Endothelial cell of umbilical vein (primary cell): ENCODE data around the gene KRTAP5-1. TPM values are rescaled to one million over a fixed set of nuclear protein-coding genes. Genes with fewer than 3 reads are reported as not detected.
A peak's percentile ranks its signal among the peaks of the same experiment; 100 is the strongest.

ENCODE experiments used
- BruUV-seq: library from RNA; stranded (reverse); fragments of 400-500 nt; replicated peaks from 2 replicates; lab custom pipeline; 2021; lab: Mats Ljungman, UMichigan
- CTCF ChIA-PET: fragments of 300-600, 350-600 bp; sonication (Branson Sonifier 250); formaldehyde crosslinking; loops from one replicate; lab custom pipeline; 2021; ENCODE audit warnings: antibody characterized with exemption, inconsistent platforms; lab: Charles Lee
- POLR2A ChIA-PET: fragments of 300-600, 350-600 bp; sonication (Branson Sonifier 250); formaldehyde crosslinking; loops from one replicate; lab custom pipeline; 2021; ENCODE audit warnings: antibody characterized with exemption, inconsistent platforms; lab: Charles Lee
- DNase-seq: peaks from one replicate; pipeline ENCODE4 v3.0.0-alpha.2; 2011; ENCODE audit warnings: low read depth, low spot score
- FAIRE-seq: peaks from 2 replicates; lab custom pipeline; 2011; peaks lifted over from hg19 to GRCh38; lab: Jason Lieb, UNC
- H2AFZ ChIP-seq: 2 replicates; pipeline ENCODE4 v1.6.0; 2012; ENCODE audit warnings: low read depth, low read length, control low read depth, inconsistent platforms
- H3K27ac ChIP-seq: 2 replicates; pipeline ENCODE4 v1.5.1; 2011; ENCODE audit warnings: low read depth, mild to moderate bottlenecking, control low read depth, low read length, moderate library complexity; ENCODE audit not compliant: insufficient read depth
- H3K27me3 ChIP-seq, 2 experiments: 2 replicates each; pipeline versions ENCODE4 v1.6.0 to v1.6.1; 2011; ENCODE audit warnings: low read length in 2 of 2, mixed read lengths in 1 of 2; ENCODE audit not compliant: control insufficient read depth in 2 of 2, insufficient read depth in 2 of 2
- H3K36me3 ChIP-seq, 2 experiments: 2 replicates in 1 of 2; 3 replicates in 1 of 2; pipeline ENCODE4 v1.5.1; 2011; ENCODE audit warnings: low read length in 2 of 2, mild to moderate bottlenecking in 1 of 2, moderate library complexity in 1 of 2; ENCODE audit not compliant: control insufficient read depth in 2 of 2, insufficient read depth in 2 of 2; ENCODE audit errors: extremely low read depth in 1 of 2
- H3K4me1 ChIP-seq: 3 replicates; pipeline ENCODE4 v1.5.1; 2011; ENCODE audit warnings: mild to moderate bottlenecking, low read length; ENCODE audit not compliant: control insufficient read depth, insufficient read depth; ENCODE audit errors: extremely low read depth
- H3K4me2 ChIP-seq: 2 replicates; pipeline ENCODE4 v1.6.1; 2011; ENCODE audit warnings: low read length, control low read depth, mixed read lengths; ENCODE audit not compliant: insufficient read depth
- H3K4me3 ChIP-seq, 3 experiments: fragments of 200-600 bp in 1 of 3; sonication (generic), shearing (Covaris generic) in 1 of 3; replicated peaks in 1 of 3; 2 replicates each; pipeline ENCODE4 v1.5.1; 2011 to 2016; ENCODE audit warnings: control low read depth in 3 of 3, low read length in 3 of 3, mild to moderate bottlenecking in 2 of 3, inconsistent platforms in 1 of 3, low read depth in 1 of 3, moderate library complexity in 1 of 3; ENCODE audit not compliant: insufficient read depth in 1 of 3
- H3K79me2 ChIP-seq: 2 replicates; pipeline ENCODE4 v1.6.0; 2012; ENCODE audit warnings: low read length, inconsistent platforms; ENCODE audit not compliant: control insufficient read depth, insufficient read depth
- H3K9ac ChIP-seq: replicated peaks from 2 replicates; pipeline ENCODE3; 2011; ENCODE audit warnings: low read length, control low read depth; ENCODE audit not compliant: insufficient read depth; ENCODE audit errors: extremely low read depth
- H3K9me1 ChIP-seq: replicated peaks from 3 replicates; pipeline ENCODE4 v1.6.0; 2011; ENCODE audit warnings: mild to moderate bottlenecking, low read length; ENCODE audit not compliant: control insufficient read depth, insufficient read depth; ENCODE audit errors: extremely low read depth
- H3K9me3 ChIP-seq: replicated peaks from 2 replicates; pipeline ENCODE4 v1.5.1; 2012; ENCODE audit warnings: low read length, inconsistent platforms; ENCODE audit not compliant: control insufficient read depth, insufficient read depth
- H4K20me1 ChIP-seq: replicated peaks from 2 replicates; pipeline ENCODE3; 2011; ENCODE audit warnings: mild to moderate bottlenecking, low read length; ENCODE audit not compliant: control insufficient read depth, insufficient read depth; ENCODE audit errors: extremely low read depth
- CTCF ChIP-seq, 2 donors: IDR thresholded peaks; 1 replicate in 1 of 2; 2 replicates in 1 of 2; pipeline ENCODE4 v1.5.1; 2011; ENCODE audit warnings: low read length in 2 of 2, mild to moderate bottlenecking in 2 of 2, moderate library complexity in 2 of 2, control low read depth in 1 of 2, inconsistent platforms in 1 of 2, low read depth in 1 of 2; ENCODE audit not compliant: insufficient read depth in 1 of 2; ENCODE audit errors: extremely low read depth in 1 of 2
- EZH2 ChIP-seq: IDR thresholded peaks from 2 replicates; pipeline ENCODE4 v1.6.1; 2012; ENCODE audit warnings: borderline replicate concordance, low read depth, mild to moderate bottlenecking, moderate library complexity, low read length, inconsistent platforms; ENCODE audit not compliant: severe bottlenecking
- FOS ChIP-seq: IDR thresholded peaks from 2 replicates; pipeline ENCODE4 v1.6.1; 2011; ENCODE audit warnings: mild to moderate bottlenecking, low read length, moderate library complexity, borderline replicate concordance; ENCODE audit not compliant: insufficient read depth
- GATA2 ChIP-seq: IDR thresholded peaks from 2 replicates; pipeline ENCODE4 v1.7.0; 2011; ENCODE audit warnings: low read depth, mild to moderate bottlenecking, moderate library complexity, mixed read lengths, low read length; ENCODE audit not compliant: insufficient read length, insufficient read depth
- JUN ChIP-seq: IDR thresholded peaks from 2 replicates; pipeline ENCODE4 v1.6.1; 2011; ENCODE audit warnings: borderline replicate concordance, low read depth; ENCODE audit not compliant: insufficient read length, insufficient read depth
- MAX ChIP-seq: IDR thresholded peaks from 2 replicates; pipeline ENCODE4 v1.6.1; 2011; ENCODE audit not compliant: insufficient read depth, insufficient read length
- MYC ChIP-seq: IDR thresholded peaks from one replicate; pipeline ENCODE4 v1.6.1; 2011; ENCODE audit warnings: mild to moderate bottlenecking, low read depth, low read length
- POLR2A ChIP-seq: IDR thresholded peaks from 2 replicates; pipeline ENCODE4 v1.6.1; 2012; ENCODE audit warnings: low read depth, mild to moderate bottlenecking, control low read depth, low read length
- POLR2AphosphoS5 ChIP-seq: IDR thresholded peaks from 2 replicates; pipeline ENCODE4 v1.6.1; 2012; ENCODE audit warnings: low read depth, mild to moderate bottlenecking, control low read depth, low read length, moderate library complexity; ENCODE audit not compliant: insufficient read depth
- dilution Hi-C: fragments of 300-500 bp; cut with MboI; formaldehyde crosslinking; loops from one replicate; pipeline ENCODE4 v1.15.0; 2019; ENCODE audit warnings: low sequenced_read_pairs; ENCODE audit not compliant: extremely low pct_ligation_motif_present
- intact Hi-C: fragments of 100-400 bp; cut with micrococcal nuclease; formaldehyde crosslinking; loops from one replicate; pipeline ENCODE4 v1.10.0; 2022
- polyA plus RNA-seq, 4 experiments: library from polyadenylated mRNA; depleted of rRNA in 3 of 4; stranded (reverse) in 3 of 4; unstranded in 1 of 4; fragments of >200 nt; gene quantifications; 2 replicates each; pipeline versions ENCODE4 v1.2.1 to v1.2.3, GENCODE V29; 2011 to 2012; ENCODE audit warnings: missing spikeins in 1 of 4
- total RNA-seq: library from RNA; stranded (reverse); gene quantifications from 2 replicates; pipeline ENCODE4 v1.2.3, GENCODE V29; 2021

Gene KRTAP5-1
- total and polyA plus RNA-seq, 2 donors (not counting 3 experiments of a cell fraction or from before 2014, with no cell fraction given) = not detected

GRCh38 chr11:1536065-1536843 is 48.8 kb downstream of the KRTAP5-1 start:
- Histone ChIP-seq H3K9me3 (no peaks in the 10 kb centered on the region), H3K27ac (no peak overlapping the region), H3K9ac (no peak overlapping the region), H3K4me2 (no peak overlapping the region), H3K9me1 (no peaks in the 10 kb centered on the region), H3K4me3 (no peak overlapping the region), H3K36me3 (peaks cover 0 to 2% of the 10 kb centered on the region in 2 experiments), H3K4me1 (peaks cover 7% of the 10 kb centered on the region), H4K20me1 (no peaks in the 10 kb centered on the region), H3K27me3 (peaks cover 7 to 8% of the 10 kb centered on the region in 2 experiments), H2AFZ (no peak overlapping the region), H3K79me2 (peaks cover 44% of the 10 kb centered on the region)
- FAIRE-seq (peak; percentile 33), DNase-seq (no peak)
- no peak for TF ChIP-seq MYC
- no peak for TF ChIP-seq EZH2
- TF ChIP-seq POLR2AphosphoS5 = no peak
- TF ChIP-seq GATA2 = no peak
- no peak for TF ChIP-seq POLR2A
- no peak for TF ChIP-seq JUN
- TF ChIP-seq CTCF (IDR thresholded peaks at IDR 0.05; ENCODE audit: extremely low read depth in 1 of 2, insufficient read depth in 1 of 2, low read depth in 1 of 2, low read length in 2 of 2) = no peak
- no peak for TF ChIP-seq FOS
- no peak for TF ChIP-seq MAX
- dilution Hi-C loops = no loop called here
- no TSS peak for BruUV-seq
- intact Hi-C loops = loop anchor here (5.0 kb wide), 1 partner anchor 36 kb away; the partner anchor contains the start of gene DUSP8
- CTCF ChIA-PET = interaction anchor here (1.0 to 2.1 kb wide), 4 partner anchors 11 to 59 kb away, joined by 4 to 9 read pairs (median 4); no protein-coding TSS in a partner anchor
- POLR2A ChIA-PET = no interaction called here
